Gastroesophageal sphincter (tissue), 3 donors: ENCODE measurements around the gene ZDHHC6.

Experiments
- CTCF ChIP-seq, 4 experiments: fragments of 200-600 bp in 2 of 4; fragments of 450-650 bp in 2 of 4; sonication (generic) in 1 of 4; IDR thresholded peaks; one replicate each; pipeline ENCODE4 v1.5.1; 2017 to 2019; ENCODE audit warnings: antibody characterized with exemption in 4 of 4, mild to moderate bottlenecking in 2 of 4, moderate library complexity in 2 of 4
- EP300 ChIP-seq: sonication (generic); formaldehyde crosslinking; IDR thresholded peaks from one replicate; pipeline ENCODE4 v1.6.1; 2017; ENCODE audit warnings: antibody characterized with exemption, mild to moderate bottlenecking
- POLR2A ChIP-seq, 2 donors: fragments of 450-650 bp; IDR thresholded peaks; one replicate each; pipeline ENCODE4 v1.6.1; 2017; ENCODE audit warnings: antibody characterized with exemption in 2 of 2, mild to moderate bottlenecking in 2 of 2, moderate library complexity in 1 of 2
- POLR2AphosphoS5 ChIP-seq: sonication (generic); formaldehyde crosslinking; IDR thresholded peaks from one replicate; pipeline ENCODE4 v1.6.1; 2017; ENCODE audit warnings: antibody characterized with exemption

GRCh38 chr10:112394475-112394875, 52.2 kb downstream of the ZDHHC6 start:
- TF ChIP-seq CTCF (IDR thresholded peaks at IDR 0.05) = no peak
- no peak for TF ChIP-seq POLR2A (IDR thresholded peaks at IDR 0.05)
- TF ChIP-seq EP300 = no peak
- TF ChIP-seq POLR2AphosphoS5 = no peak
